ENCODE data around the gene UMAD1. TPM values are rescaled to one million over a fixed set of nuclear protein-coding genes. Genes with fewer than 3 reads are reported as not detected.
A peak's percentile ranks its signal among the peaks of the same experiment; 100 is the strongest.

UMAD1 gene
- total RNA-seq (10 to 100 TPM; 11.0 to 15.3 TPM), total RNA-seq (7.9 to 29.7 (median 16.2) reads per million in 172 experiments)
- polyA plus RNA-seq (2013, experiment 1 of 2): 24.5 TPM
- polyA plus RNA-seq (2013, experiment 2 of 2): 21.4 TPM

DNA sequence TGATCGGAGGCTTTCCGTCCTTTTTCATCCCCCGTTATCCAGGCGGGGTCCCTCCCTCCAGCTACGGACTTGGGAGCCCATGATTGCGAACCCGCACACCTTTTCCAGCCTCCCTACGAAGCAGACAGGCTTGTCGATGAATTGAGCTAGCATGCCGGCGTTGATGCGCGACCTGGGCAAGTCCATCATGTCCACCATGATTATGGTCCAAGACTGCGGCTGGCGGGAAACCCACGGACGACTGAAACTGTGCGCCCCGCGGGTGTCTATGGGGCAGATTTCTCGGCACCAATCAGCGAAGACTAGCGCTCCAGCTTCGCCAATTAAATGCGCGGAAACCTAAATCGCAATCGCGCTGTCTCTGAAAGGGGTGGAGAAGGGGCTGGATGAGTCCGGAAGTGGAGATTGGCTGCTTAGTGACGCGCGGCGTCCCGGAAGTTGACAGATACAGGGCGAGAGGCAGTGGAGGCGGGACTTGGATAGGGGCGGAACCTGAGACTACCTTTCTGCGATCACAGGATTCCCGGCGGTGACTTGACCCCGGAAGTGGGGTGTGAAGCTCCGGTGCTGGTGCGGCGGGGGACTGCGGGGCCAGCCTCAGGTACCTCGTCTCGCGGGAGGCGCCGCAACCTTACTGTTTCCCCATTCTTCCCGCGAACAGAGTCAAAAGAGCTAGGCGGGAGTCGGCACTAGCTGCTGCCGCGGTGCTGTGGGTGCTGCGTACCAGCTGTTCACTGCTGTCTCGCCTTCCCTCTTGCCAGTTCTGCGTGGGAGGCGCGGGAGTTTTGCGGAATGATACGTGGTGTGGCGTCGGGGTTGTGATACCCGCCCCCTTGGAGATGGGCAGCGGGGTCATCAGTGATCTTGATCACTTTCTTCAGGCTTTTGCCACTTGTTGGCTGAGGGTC, at the start of gene UMAD1:
TSS of gene UMAD1 (plus strand) at position 532 of the 908 bp plus-strand sequence. CDS start 32,620 bp downstream, outside the sequence.
- H3K27ac ChIP-seq (ENCODE audit: low read depth in 1 of 2, low read length in 2 of 2): peak within 1 kb of the TSS; percentile 98 to 99
- DNase-seq (peak; percentile 94 to 100 (median 98)), ATAC-seq (ENCODE audit: poor library complexity) (peak; percentile 83)
- CTCF ChIA-PET: interaction anchor here (0.9 to 3.7 kb wide), 4 partner anchors 21 to 550 kb away, joined by 3 to 12 read pairs (median 3); no protein-coding TSS in a partner anchor
- no peaks in the 10 kb centered on the region for H3K27me3 Mint-ChIP-seq
- peaks cover 67% of the 10 kb centered on the region for H3K36me3 Mint-ChIP-seq (ENCODE audit: low read depth)
- H3K9me3 Mint-ChIP-seq: no peaks in the 10 kb centered on the region
- intact Hi-C loops (cut with DNase I, micrococcal nuclease): loop anchor here (1.0 to 10.0 kb wide), 7 partner anchors 73 to 1048 kb away; partner anchors contain the start of genes C1GALT1 (in 2 of the 2), GLCCI1 (in 1 of the 2), INTS15 (in 1 of the 2) and MIOS (in 1 of the 2)
- POLR2A ChIA-PET: interaction anchor here (0.6 to 3.4 kb wide), 45 partner anchors 9 to 649 kb away, joined by 3 to 92 read pairs (median 5); partner anchors contain the start of genes C1GALT1, GLCCI1 and MIOS
- peak within 1 kb of the TSS; percentile 98 for H3K27ac Mint-ChIP-seq
- H3K4me1 Mint-ChIP-seq (ENCODE audit: low read depth): peaks cover 59% of the 10 kb centered on the region
- H3K27me3 ChIP-seq (ENCODE audit: control insufficient read depth in 1 of 2, insufficient read depth in 2 of 2, low read length in 2 of 2): no peaks in the 10 kb centered on the region
- peak within 1 kb of the TSS; percentile 88 for H3K4me3 ChIP-seq (ENCODE audit: low read length)
- peak within 1 kb of the TSS; percentile 90 for H3K4me3 Mint-ChIP-seq
- TF ChIP-seq, protein P1, sequence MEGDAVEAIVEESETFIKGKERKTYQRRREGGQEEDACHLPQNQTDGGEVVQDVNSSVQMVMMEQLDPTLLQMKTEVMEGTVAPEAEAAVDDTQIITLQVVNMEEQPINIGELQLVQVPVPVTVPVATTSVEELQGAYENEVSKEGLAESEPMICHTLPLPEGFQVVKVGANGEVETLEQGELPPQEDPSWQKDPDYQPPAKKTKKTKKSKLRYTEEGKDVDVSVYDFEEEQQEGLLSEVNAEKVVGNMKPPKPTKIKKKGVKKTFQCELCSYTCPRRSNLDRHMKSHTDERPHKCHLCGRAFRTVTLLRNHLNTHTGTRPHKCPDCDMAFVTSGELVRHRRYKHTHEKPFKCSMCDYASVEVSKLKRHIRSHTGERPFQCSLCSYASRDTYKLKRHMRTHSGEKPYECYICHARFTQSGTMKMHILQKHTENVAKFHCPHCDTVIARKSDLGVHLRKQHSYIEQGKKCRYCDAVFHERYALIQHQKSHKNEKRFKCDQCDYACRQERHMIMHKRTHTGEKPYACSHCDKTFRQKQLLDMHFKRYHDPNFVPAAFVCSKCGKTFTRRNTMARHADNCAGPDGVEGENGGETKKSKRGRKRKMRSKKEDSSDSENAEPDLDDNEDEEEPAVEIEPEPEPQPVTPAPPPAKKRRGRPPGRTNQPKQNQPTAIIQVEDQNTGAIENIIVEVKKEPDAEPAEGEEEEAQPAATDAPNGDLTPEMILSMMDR (IDR thresholded peaks at IDR 0.05): no peak
- peaks cover 20% of the 10 kb centered on the region for H3K36me3 ChIP-seq (ENCODE audit: insufficient read depth, low read length)
- H3K4me1 ChIP-seq (ENCODE audit: insufficient read depth, low read length): peaks cover 17% of the 10 kb centered on the region
- no peaks in the 10 kb centered on the region for H3K9me3 ChIP-seq (ENCODE audit: control insufficient read depth in 1 of 2, insufficient read depth in 1 of 2, low read length in 2 of 2)

- peaks cover 35% of the 10 kb centered on the region for H3K36me3 ChIP-seq (ENCODE audit: insufficient read depth, low read length)
- Mint-ChIP-seq H3K9me3 (no peaks in the 10 kb centered on the region), H3K27me3 (no peaks in the 10 kb centered on the region), H3K4me1 (ENCODE audit: low read depth) (no peaks in the 10 kb centered on the region), H3K4me3 (no peak overlapping the region), H3K36me3 (ENCODE audit: low read depth) (peaks cover 66% of the 10 kb centered on the region), H3K27ac (no peak overlapping the region)
- no peaks in the 10 kb centered on the region for H3K4me1 ChIP-seq (ENCODE audit: insufficient read depth, low read length)
- ChIA-PET CTCF (interaction anchor here (0.9 to 1.8 kb wide), 5 partner anchors 14 to 622 kb away, joined by 3 to 8 read pairs (median 3); partner anchors contain the start of gene UMAD1), POLR2A (interaction anchor here (0.9 kb wide), 1 partner anchor 373 kb away, joined by 3 read pairs; the partner anchor contains the start of gene GLCCI1)
- no peak overlapping the region for H3K27ac ChIP-seq (ENCODE audit: low read depth in 1 of 2, low read length in 2 of 2)
- H3K27me3 ChIP-seq (ENCODE audit: control insufficient read depth in 1 of 2, insufficient read depth in 2 of 2, low read length in 2 of 2): no peaks in the 10 kb centered on the region
- no peak overlapping the region for H3K4me3 ChIP-seq (ENCODE audit: low read length)
- H3K9me3 ChIP-seq (ENCODE audit: control insufficient read depth in 1 of 2, insufficient read depth in 1 of 2, low read length in 2 of 2): no peaks in the 10 kb centered on the region
- ATAC-seq (ENCODE audit: poor library complexity) (peak; percentile 58), DNase-seq (peak in 3 of 14 experiments; percentile 56)
- TF ChIP-seq, protein P1 (IDR thresholded peaks at IDR 0.05): peak; percentile 54
- intact Hi-C loops (cut with DNase I, micrococcal nuclease): loop anchor here (1.0 to 5.0 kb wide), 6 partner anchors 87 to 701 kb away; no protein-coding TSS in a partner anchor
These were observed 45.1 kb upstream of the UMAD1 start for GRCh38 chr7:7595451-7595850.

GRCh38 chr7:7596176-7596575, 44.4 kb upstream of the UMAD1 start:
- peaks cover 65% of the 10 kb centered on the region for H3K36me3 Mint-ChIP-seq (ENCODE audit: low read depth)
- ChIA-PET CTCF (interaction anchor here (0.9 kb wide), 1 partner anchor 44 kb away, joined by 3 read pairs; the partner anchor contains the start of gene UMAD1), POLR2A (no interaction called here)
- H3K4me1 ChIP-seq (ENCODE audit: insufficient read depth, low read length): no peaks in the 10 kb centered on the region
- H3K27me3 ChIP-seq (ENCODE audit: control insufficient read depth in 1 of 2, insufficient read depth in 2 of 2, low read length in 2 of 2): no peaks in the 10 kb centered on the region
- intact Hi-C loops (cut with DNase I, micrococcal nuclease): loop anchor here in 1 of 2 experiments (5.0 kb wide), 2 partner anchors 86 to 166 kb away; no protein-coding TSS in a partner anchor
- peaks cover 31% of the 10 kb centered on the region for H3K36me3 ChIP-seq (ENCODE audit: insufficient read depth, low read length)
- H3K27ac ChIP-seq (ENCODE audit: low read depth in 1 of 2, low read length in 2 of 2): no peak overlapping the region
- no peak overlapping the region for H3K4me3 Mint-ChIP-seq
- H3K27ac Mint-ChIP-seq: no peak overlapping the region
- H3K9me3 ChIP-seq (ENCODE audit: control insufficient read depth in 1 of 2, insufficient read depth in 1 of 2, low read length in 2 of 2): no peaks in the 10 kb centered on the region
- no peaks in the 10 kb centered on the region for H3K27me3 Mint-ChIP-seq
- H3K4me1 Mint-ChIP-seq (ENCODE audit: low read depth): no peaks in the 10 kb centered on the region
- H3K4me3 ChIP-seq (ENCODE audit: low read length): no peak overlapping the region
- DNase-seq (peak in 2 of 14 experiments; percentile 3 to 53), ATAC-seq (ENCODE audit: poor library complexity) (no peak)
- TF ChIP-seq, protein P1 (IDR thresholded peaks at IDR 0.05): no peak
- H3K9me3 Mint-ChIP-seq: no peaks in the 10 kb centered on the region

Measured in CD4-positive, alpha-beta T cell (primary cell).